Stimulated activated CD4-positive, alpha-beta T cell treated with anti-CD3 and anti-CD28 coated beads, Interleukin-1b, Interleukin-23, amount 100 ng/mL, for 48 hours (primary cell): Measurements from ENCODE around the gene CAPRIN2.
A peak's percentile ranks its signal among the peaks of the same experiment; 100 is the strongest.

ENCODE experiments used
- DNase-seq: peaks from one replicate; pipeline ENCODE4 v3.0.0-alpha.2; 2020

Gene CAPRIN2

DNA sequence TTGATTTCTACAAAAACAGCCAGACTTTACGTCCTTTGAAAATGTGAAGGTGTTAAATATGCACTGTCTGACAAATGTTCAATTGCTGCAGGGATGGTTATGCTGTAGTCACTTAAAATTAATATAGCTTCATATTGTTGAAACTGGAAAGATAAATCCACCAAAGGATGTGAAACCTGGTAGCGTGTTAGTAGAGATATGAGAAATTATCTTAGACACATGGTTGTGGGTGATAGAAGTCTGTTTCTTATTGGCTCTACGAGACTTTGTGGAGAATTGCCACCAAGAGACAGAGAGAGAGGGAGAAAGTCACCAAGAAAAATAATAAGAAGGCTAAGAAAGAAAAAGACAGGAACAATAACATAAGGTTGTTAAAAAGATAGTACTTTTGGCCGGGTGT is 2.6 kb upstream of the CAPRIN2 start:
- no peak for DNase-seq

DNA sequence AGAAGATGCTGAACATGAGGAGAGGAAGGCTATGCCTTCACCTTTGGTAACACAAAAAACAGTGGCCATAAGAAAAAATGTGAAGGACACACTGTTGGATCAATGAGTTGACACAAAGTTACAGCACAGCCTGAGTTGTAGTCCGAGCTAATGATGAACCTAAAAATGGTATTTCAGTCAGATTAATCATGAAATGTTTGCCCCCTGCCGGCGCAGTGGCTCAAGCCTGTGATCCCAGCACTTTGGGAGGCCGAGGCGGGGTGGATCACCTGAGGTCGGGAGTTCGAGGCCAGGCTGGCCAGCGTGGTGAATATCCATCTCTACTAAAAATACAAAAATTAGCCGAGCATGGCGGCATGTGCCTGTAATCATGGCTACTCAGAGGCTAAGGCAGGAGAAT is 1.3 kb upstream of the CAPRIN2 start:
- no peak for DNase-seq

DNA sequence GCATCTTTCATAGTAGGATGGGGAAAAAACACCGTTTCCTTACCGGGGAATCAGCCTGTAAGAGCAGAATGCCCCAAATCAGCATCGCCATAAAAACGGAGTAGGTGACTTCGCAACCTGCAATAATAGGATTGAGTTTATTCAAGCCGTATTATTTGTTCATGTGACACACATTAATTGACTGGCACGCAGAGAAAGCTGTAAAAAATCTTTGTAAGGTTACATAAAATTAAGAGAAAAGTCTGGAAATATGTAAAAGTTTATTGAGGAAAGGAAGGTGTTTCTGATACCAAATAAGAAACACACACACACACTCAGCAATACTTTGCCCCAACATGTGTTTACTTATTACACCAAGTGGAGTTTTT is 628 bp upstream of the CAPRIN2 start:
- no peak for DNase-seq

DNA sequence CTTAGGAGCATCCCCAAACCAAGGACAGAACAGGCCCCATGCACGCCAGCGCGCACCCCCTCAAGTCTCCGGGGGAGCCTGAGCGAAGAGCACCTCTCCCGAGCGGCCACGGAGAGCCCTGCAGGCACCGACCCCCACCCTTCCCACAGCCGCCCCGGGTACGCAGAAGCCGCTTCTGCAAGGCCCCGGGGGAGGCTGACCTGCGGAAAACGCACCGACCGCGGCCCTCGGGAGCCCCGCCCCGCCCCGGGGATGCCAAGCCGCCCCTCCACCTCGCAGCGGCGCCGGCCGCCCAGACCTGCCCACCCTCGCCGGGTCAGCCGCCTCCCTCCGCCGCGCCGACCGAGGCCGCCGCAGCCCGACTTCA is 385 bp downstream of the CAPRIN2 start:
- DNase-seq = peak; percentile 35

DNA sequence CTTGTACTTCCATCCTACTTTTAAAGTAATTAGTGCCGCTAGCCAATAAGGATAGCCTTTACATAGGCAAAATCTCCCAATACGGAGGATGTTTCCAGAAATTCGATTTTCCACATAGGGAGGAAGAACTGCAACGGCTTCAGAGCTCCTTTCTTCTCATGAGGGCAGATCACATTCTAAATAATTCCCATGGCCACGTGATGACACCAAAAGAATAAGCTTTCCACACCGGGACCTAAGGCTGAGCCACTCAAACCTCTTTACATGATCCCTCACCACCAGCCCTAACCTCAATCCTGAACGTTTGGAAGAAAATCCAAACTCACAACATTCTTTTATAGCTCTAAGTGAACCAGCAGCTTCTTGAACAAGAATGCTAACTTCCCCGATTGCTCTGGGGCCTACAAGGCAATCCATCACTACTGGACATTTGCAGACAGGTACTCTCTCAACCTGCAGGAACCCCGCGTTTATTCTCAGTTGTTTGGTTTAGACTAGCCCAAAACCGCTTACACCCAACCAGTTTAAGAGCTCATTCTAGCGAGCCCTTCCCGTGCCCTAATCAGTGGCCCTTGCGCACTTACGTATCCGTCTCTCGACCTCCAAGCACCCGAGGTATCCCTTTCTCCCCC is 884 bp downstream of the CAPRIN2 start:
- DNase-seq = no peak

DNA sequence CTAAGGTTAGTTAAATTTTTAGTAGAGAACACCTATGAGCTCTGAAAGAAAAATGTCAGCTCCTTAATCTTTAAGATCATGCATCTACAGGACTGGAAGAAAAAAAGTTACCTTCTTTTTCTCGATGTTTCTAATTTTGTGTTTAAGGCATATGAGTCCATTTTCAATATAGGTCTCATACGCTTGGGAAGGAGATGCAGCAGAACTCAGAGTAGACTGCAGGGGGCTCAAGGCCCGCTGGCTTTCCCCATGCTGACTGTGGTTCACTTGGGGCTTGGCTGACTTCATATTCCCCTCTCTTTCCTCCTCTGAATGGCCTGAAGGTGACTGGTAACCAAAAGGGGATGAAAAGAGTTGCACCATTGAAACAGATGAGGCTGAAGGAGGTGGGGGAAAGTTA is 1.5 kb downstream of the CAPRIN2 start:
- peak; percentile 18 for DNase-seq

DNA sequence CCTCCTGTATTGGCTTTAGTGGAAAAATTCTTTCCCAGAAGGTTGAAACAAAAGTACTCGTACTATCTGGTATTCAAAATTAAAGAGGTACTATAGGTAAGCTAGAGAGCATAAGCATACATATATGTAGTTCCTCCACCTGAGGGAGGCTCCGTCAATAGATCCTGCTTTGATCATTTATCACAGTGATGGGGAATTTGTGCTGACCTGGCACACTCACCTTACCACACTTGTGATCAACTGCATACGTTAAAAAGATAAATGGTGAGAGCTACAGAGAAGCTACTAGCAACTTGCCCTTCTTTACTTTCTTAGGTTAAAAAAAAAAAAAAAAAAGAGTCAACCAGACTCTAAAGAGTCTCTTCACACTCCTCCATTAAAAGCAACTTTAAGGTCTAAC is 2.5 kb downstream of the CAPRIN2 start:
- DNase-seq = no peak

DNA sequence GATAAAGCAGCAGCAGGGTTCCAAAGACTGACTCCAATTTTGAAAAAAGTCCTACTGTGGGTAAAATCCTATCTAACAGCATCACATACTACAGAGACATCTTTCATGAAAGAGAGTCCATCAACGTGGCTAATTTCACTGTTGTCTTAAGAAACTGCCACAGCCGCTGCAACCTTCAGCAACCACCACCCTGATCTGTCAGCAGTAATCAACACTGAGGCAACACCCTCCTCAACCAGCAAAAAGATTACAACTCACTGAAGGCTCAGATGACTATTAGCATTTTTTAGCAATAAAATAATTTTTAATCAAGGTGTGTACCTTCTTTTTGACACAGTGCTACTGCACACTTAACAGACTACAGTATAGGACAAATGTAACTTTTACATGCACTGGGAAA is 6.6 kb downstream of the CAPRIN2 start:
- no peak for DNase-seq

DNA sequence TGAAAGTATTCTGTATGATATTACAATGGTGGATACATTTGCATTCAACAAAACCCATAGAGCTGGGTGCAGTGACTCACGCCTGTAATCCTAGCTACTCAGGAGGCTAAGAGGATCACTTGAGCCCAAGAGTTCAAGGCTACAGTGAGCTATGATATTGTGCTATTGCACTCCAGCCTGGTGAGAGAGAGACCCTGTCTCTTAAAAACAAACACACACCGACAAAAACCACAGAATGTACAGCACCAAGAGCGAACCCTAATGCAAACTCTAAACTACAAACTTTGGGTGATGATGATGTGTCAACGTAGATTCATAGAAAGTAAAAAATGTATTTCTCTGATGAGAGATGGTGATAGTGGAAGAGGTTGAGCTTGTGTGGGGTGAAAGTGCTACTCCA is 8.6 kb downstream of the CAPRIN2 start:
- DNase-seq = no peak

DNA sequence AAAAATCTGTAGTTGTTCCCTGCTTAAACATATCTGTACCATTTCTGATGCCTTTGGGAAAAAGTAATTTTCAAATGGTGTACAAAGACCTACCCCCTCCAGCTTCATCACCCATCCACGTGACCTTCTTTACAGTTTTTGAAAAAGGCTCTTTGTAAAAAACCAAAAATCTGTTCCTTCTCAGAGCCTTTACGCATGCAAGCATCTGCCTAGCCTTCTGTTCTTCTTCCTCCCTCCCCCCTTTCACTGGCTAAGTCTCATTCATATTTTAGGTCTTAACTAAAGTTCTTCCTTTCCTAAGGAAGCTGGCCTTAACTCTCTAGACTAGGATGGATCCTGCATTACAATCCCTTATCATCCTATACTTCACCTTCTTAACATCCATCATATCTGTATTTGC is 10.4 kb downstream of the CAPRIN2 start:
- DNase-seq = no peak

DNA sequence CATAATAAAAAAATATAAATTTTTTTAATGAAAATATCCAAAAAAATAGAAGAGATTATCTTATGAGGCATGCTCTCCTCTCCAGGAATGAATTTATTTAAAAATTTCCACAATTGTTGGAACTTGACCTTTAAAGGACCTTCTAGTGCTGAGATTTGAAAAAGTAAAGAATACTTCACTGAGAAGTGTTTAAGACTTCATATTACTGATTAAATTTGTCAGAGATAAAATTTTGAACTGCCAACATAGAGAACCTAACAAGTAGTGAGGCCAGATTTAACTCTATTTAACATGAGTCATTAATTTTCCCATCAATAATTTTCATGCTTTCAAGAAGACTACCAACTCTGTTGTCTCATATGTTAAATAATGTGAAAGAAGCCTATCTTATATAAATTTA is 14.5 kb downstream of the CAPRIN2 start:
- DNase-seq = no peak

DNA sequence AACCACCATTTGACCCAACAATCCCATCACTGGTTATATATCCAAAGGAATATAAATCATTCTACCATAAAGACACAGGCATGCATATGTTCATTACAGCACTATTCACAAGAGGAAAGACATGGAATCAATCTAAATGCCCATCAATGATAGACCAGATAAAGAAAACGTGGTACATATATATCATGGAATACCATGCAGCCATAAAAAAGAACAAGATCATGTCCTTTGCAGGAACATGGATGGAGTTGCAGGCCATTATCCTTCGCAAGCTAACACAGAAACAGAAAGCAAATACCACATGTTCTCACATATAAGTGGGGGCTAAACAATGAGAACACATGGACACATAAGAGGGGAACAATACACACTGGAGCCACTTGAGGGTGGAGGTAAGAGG is 15.7 kb downstream of the CAPRIN2 start:
- DNase-seq = no peak

DNA sequence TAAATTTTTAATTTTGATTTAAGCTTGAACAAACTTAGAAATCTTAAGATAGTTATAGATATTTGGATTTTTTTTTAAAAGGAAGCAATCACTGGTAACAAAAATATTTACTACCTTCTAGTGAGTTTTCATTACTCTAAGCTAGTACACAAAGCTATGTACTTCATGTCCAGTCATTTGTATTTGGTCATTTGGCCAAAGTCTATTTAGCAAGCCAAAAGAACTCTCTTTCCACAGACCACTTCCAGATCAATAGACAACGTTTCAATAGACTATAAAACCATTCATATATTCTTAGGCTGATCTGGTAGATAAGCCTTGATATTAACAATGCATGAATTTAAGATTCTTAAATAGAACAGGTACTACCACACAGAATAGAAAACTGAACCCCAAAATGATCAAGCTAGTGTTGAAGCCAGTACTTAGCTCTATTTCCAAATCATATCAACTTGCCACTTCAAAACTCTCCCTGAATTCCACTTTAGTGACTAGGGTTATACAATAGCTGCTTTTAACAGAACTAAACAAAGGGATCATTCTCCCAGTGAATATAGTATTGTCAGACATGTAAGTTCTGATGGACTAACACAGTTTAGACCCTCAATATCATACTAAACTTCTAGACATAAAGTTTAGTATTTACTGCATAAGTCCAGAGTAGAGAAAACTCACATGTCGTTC is 21.7 kb downstream of the CAPRIN2 start:
- no peak for DNase-seq

DNA sequence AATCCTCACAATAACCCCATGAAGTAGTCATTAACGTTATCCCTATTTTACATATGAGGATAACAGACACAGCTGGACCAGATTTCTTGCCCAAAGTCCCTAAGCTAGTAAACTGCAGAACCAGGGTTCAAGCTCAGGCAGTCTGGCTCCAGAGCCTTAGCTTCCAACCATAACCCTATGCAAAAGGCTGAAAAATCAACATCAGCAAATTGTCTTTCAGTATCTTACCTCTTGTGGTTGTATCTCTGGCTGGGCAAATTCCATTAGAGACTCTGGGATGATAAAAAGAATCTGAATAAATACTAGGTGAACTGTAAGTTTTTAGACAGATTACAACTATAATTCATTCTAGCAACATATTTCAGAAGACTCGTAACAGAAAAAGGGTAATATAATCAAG is 24.7 kb downstream of the CAPRIN2 start:
- no peak for DNase-seq

DNA sequence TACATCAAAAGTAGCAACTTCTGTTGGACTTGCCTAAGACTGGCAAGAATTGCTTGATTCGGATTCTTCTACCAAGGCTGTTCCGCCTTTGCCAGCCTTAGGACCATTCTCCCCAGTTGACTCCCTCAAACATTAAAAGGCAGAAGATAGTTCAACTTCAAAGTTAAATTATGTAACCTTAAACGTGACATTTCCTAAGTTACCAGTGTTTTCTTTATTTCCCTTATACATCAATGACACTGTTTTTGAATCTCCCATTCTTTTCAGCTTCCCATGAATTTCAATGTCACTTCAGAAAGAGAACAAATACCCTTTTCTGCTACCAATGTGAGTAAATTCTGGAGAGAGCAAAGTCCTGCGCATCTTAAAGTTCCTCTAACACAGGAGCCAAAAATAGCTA is 25.2 kb downstream of the CAPRIN2 start:
- DNase-seq = no peak

DNA sequence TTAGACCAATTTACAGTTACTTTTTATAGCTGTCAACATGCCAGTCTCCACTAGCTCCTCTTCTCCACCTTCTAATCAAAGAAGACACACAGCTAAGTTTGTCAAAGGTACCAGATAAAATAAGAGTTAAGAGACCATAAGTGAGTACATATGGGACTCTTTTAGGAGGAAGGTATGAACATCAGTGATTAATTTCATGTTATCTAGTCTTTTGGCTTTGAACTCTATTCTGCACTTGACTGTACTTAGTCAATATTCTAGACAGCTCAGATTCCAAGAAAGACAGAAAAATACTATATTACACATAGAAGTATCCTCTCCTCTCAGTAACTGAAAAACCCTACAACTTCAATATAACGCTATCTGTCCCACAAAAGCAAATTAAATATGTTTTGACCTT is 28.1 kb downstream of the CAPRIN2 start:
- DNase-seq = no peak

DNA sequence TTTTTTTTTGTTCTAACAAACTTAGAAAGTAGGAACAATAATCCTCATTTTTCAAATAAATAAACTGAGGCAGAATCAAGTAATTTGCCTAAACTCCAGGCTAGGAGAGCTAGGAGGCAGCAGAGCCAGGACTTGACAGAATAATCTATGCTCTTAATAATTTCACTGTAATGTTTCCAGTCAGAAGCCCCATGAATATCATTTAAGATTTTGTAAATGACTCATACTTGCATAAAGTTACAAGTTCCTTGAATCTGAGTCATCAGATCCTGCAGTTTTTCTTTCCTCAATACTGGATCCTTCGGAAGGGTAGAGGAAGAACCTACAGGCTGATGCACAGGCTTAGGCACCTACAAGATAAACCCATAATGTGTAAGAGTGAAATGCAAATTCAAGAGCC is 29.0 kb downstream of the CAPRIN2 start:
- no peak for DNase-seq

DNA sequence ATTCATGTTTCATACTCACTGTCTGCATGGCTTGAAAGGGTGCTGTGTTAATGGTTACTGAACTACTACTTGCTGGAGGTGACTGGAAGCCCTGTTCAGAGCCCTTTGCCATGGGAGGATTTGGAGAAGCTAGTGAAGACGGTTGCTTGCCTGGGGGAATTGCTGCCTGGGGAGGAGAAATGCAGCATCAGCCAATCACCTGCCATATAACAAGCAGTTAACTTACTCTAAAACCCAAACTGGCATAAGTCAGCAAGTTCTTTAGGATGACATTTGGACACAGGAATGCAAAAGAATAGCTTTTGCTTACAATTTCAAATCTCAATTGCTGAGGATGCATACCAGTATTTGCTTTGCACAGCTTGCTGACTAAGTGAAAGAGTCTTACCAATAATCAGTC is 35.7 kb downstream of the CAPRIN2 start:
- DNase-seq = no peak

DNA sequence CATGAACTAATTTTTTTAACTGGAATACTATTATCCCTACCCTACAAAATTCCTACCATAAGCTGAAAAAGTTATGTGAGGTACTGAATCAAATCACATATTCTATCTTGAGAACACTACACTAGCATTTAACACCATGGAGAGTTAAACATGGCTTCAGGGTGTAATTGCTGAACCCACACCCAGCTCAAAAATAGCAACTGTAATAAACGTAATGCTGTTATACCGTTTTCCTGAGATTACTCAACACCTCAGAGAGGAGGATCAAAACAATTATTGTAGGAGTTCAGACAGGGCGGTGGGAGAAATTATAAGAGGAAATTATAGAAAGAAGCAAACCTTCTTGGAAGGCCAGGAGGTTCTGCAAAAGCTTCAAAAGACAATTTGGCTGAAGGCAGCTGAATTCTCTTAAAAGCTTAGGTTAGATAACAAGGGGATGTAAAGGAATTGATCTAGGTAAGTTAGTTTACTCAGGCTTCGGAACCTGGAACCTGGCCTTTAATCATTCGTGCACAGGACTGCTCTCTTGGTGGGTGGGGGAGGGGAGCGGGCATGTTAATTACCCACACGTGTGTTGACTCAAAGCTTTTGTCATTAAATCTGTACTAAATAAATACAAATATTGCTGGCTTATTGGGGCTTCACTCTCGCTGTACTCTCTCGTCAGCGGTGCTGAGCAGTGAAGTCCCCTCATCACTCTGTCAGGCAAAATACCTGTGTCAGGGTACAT is 47.0 kb downstream of the CAPRIN2 start:
- no peak for DNase-seq

DNA sequence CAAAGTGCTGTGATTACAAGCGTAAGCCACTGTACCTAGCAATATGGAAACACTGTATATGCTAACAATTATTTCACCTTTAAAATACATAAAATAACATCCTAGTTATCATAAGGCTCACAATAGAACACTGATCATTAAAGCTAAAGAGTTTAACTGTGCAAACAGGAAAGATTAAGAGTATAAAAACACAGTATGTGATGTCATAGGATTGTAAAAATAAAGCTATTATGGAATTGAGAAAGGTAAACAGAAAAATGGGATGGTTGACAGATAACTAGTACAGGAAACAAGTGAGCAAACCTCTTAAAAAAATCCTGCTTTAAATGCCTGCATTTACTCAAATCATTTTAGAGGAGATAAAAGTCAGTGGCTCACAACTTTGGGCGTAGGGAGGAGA is 48.3 kb downstream of the CAPRIN2 start:
- no peak for DNase-seq

DNA sequence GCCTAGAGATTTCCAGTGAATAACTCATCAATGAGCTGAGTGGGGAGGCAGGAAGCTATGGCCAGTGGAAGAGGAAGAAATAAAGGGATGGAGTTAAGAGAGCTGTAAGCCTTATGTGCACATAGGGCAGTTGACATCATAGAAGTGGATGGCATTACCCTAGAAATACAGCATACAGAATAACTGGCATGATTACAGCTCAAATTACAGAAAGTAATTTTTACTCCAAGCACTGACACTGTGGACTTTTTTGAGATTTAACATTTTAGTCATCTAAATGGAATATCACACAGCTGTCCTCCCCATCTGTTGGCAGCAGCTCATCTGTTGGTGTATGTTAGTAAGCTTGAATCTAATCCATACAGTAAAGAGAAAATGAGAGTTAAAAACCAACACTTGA is 53.7 kb downstream of the CAPRIN2 start:
- no peak for DNase-seq

DNA sequence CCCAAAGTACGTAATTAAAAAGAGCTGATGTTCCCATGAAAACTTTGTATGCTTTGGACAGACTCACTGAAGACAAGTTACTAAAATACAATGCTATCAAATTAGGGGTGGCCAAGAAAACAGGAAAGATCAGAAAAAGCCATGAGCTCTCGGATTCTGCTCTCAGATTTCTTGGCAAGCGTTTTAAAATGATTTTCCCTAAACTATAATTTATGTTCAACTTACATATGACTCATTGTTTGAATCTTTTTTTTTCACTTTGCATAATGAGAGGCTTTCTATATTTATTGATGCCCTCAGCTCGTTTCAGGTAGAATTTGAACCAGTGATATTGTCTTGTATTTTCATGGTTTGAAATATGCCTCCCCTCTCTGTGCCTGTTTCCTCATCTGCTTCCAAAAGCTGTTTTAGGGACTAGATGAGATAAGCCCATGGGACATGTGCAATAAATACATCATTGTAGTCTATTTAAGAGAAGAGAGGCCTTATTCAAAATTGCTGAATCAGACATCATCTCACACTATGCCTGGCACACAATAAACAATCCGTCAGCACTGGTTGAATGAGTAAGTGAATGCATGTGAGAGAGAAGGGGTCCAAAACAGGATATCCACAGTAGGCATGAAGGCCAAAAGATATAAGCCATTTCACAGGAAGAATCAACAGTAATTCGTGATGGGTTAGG is 54.4 kb downstream of the CAPRIN2 start:
- no peak for DNase-seq

DNA sequence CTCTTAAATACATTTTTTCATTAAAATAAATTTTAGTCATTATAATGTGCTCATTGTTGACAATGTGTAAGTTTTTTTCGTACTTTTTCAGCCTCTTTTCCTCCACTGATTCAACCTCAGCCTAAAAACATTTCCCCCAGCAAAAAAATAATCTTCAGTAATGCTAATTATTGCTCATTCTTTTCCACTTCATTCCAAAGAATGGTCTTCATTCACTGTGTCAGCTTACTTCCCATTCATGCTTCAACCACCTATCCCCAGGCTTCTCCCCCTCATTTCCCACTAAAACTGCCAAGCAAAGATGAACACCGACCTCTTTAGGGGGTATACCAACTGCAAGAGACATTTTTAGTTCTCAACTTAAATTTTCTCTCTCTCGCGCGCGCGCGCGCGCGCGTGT is 56.4 kb downstream of the CAPRIN2 start:
- DNase-seq = no peak

DNA sequence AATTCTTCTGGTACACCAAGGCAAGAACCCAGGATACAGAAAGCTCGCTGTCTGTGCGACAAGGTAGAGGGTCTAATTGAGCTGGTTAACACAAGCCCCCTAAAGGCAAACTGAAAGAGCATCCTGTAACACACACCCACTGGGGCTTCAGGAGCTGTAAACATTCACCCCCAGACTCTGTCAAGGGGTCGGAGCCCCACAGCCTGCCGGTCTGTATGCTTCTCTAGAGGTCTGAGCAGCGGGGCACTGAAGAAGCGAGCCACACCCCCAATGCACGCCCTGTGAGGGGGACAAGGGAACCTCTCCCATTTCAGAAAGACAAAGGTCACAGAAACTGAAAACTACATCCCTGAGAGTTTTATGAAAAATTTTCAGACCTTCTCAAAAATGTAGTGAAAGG is 57.8 kb downstream of the CAPRIN2 start:
- no peak for DNase-seq
